ENCODE data around the gene PLK3. TPM values are rescaled to one million over a fixed set of nuclear protein-coding genes. Genes with fewer than 3 reads are reported as not detected.
"Not testable (repeated sequence)": the region's sequence is repeated elsewhere in the genome, so short reads cannot be mapped to it uniquely, and the experiment has no call there.

The PLK3 gene
- 74.1 and 77.8 TPM in 2 replicates for total RNA-seq

- intact Hi-C loops (cut with micrococcal nuclease), result loop anchor here (2.0 to 5.0 kb wide), 9 partner anchors 19 to 887 kb away; partner anchors contain the start of genes GPBP1L1, HECTD3, NASP and RNU5D-1
Measured at GRCh38 chr1:44799770-44800584, at the start of gene PLK3. PLK3 (plus strand) TSS chr1:44800377; CDS start chr1:44800464, 87 bp downstream.

GRCh38 chr1:44757420-44757819, 42.8 kb upstream of the PLK3 start:
- intact Hi-C loops (cut with micrococcal nuclease), result no loop called here

GRCh38 chr1:44759077-44759476, 41.1 kb upstream of the PLK3 start:
- intact Hi-C loops (cut with micrococcal nuclease), result no loop called here

- intact Hi-C loops (cut with micrococcal nuclease), result no loop called here
Measured at GRCh38 chr1:44760876-44761275, 39.3 kb upstream of the PLK3 start.

- intact Hi-C loops (cut with micrococcal nuclease), result not testable (repeated sequence)
Measured at GRCh38 chr1:44766421-44766820, 33.8 kb upstream of the PLK3 start.

- intact Hi-C loops (cut with micrococcal nuclease), result loop anchor here (1.0 to 2.0 kb wide), 3 partner anchors 25 to 44 kb away; partner anchors contain the start of genes KIF2C, PLK3 and RNU5D-1
Measured at GRCh38 chr1:44775078-44775929, 24.9 kb upstream of the PLK3 start, which contains the start of gene RPS8. RPS8 (plus strand) TSS chr1:44775540; CDS start chr1:44775597, 57 bp downstream.

GRCh38 chr1:44775930-44776729, 24.0 kb upstream of the PLK3 start:
- intact Hi-C loops (cut with micrococcal nuclease), result loop anchor here (1.0 to 2.0 kb wide), 3 partner anchors 25 to 45 kb away; partner anchors contain the start of genes KIF2C, PLK3 and RNU5D-1

- intact Hi-C loops (cut with micrococcal nuclease), result no loop called here
Measured at GRCh38 chr1:44776730-44777068, 23.5 kb upstream of the PLK3 start.

GRCh38 chr1:44777547-44777946, 22.6 kb upstream of the PLK3 start:
- intact Hi-C loops (cut with micrococcal nuclease), result no loop called here

GRCh38 chr1:44777969-44778635, 22.1 kb upstream of the PLK3 start:
- intact Hi-C loops (cut with micrococcal nuclease), result no loop called here

GRCh38 chr1:44778705-44779576, 21.2 kb upstream of the PLK3 start:
- intact Hi-C loops (cut with micrococcal nuclease), result no loop called here

GRCh38 chr1:44780583-44781121, 19.5 kb upstream of the PLK3 start:
- intact Hi-C loops (cut with micrococcal nuclease), result no loop called here

GRCh38 chr1:44783697-44784093, 16.5 kb upstream of the PLK3 start:
- intact Hi-C loops (cut with micrococcal nuclease), result no loop called here

- intact Hi-C loops (cut with micrococcal nuclease), result loop anchor here (5.0 kb wide), 1 partner anchor 228 kb away; the partner anchor contains the start of genes HECTD3 and UROD
Measured at GRCh38 chr1:44784094-44785028, 15.8 kb upstream of the PLK3 start.

GRCh38 chr1:44785029-44785380, 15.2 kb upstream of the PLK3 start:
- intact Hi-C loops (cut with micrococcal nuclease), result loop anchor here (5.0 kb wide), 1 partner anchor 227 kb away; the partner anchor contains the start of genes HECTD3 and UROD

- intact Hi-C loops (cut with micrococcal nuclease), result loop anchor here (1.0 to 5.0 kb wide), 2 partner anchors 34 to 227 kb away; partner anchors contain the start of genes HECTD3 and UROD
Measured at GRCh38 chr1:44785501-44786137, 14.6 kb upstream of the PLK3 start.

GRCh38 chr1:44786138-44786840, 13.9 kb upstream of the PLK3 start:
- intact Hi-C loops (cut with micrococcal nuclease), result loop anchor here (1.0 to 5.0 kb wide), 2 partner anchors 33 to 226 kb away; partner anchors contain the start of genes HECTD3 and UROD

Data from T-helper 2 cell treated with Interferon-gamma antibody and Interleukin-4, amounts not matched to agents 100 ng/mL and 5 ng/mL, for 36 hours (primary cell).